HepG2 (cell line): ENCODE measurements around the gene PALM. TPM values are rescaled to one million over a fixed set of nuclear protein-coding genes. Genes with fewer than 3 reads are reported as not detected.

ENCODE experiments used
- CHD4 ChIP-seq: fragments of 200-600 bp; sonication (generic); IDR thresholded peaks from 2 replicates; pipeline ENCODE4 v1.7.0; 2017; ENCODE audit warnings: mild to moderate bottlenecking, low read length, borderline replicate concordance
- CREB3 ChIP-seq: sonication (generic); formaldehyde crosslinking; IDR thresholded peaks from 2 replicates; pipeline ENCODE4 v1.5.0; 2020; ENCODE audit warnings: missing genetic modification reagents
- FOXO4 ChIP-seq: sonication (generic); formaldehyde crosslinking; conservative IDR thresholded peaks from 2 replicates; pipeline ENCODE4 v1.8.1; 2023; ENCODE audit warnings: missing genetic modification reagents
- MED1 ChIP-seq: sonication (generic); formaldehyde crosslinking; IDR thresholded peaks from 2 replicates; pipeline ENCODE4 v1.4.0; 2020; ENCODE audit warnings: missing genetic modification reagents
- RBAK ChIP-seq: sonication (generic); formaldehyde crosslinking; IDR thresholded peaks from 2 replicates; pipeline ENCODE4 v1.5.1; 2020; ENCODE audit warnings: mild to moderate bottlenecking, missing genetic modification reagents
- TEAD3 ChIP-seq: optimal IDR thresholded peaks from 2 replicates; pipeline ENCODE3; 2016; ENCODE audit warnings: borderline replicate concordance
- THAP11 ChIP-seq: IDR thresholded peaks from 2 replicates; pipeline ENCODE4 v1.6.1; 2016; ENCODE audit warnings: missing biosample characterization, missing genetic modification reagents
- THAP7 ChIP-seq: sonication (generic); formaldehyde crosslinking; IDR thresholded peaks from 2 replicates; pipeline ENCODE4 v1.8.1; 2023; ENCODE audit warnings: mild to moderate bottlenecking, missing genetic modification reagents
- TOE1 ChIP-seq: sonication (generic); formaldehyde crosslinking; IDR thresholded peaks from 2 replicates; pipeline ENCODE4 v1.4.0; 2020; ENCODE audit warnings: mild to moderate bottlenecking, missing genetic modification reagents
- ZNF142 ChIP-seq: sonication (generic); formaldehyde crosslinking; IDR thresholded peaks from 2 replicates; pipeline ENCODE4 v1.4.0; 2020; ENCODE audit warnings: missing genetic modification reagents
- ZNF367 ChIP-seq: sonication (generic); formaldehyde crosslinking; IDR thresholded peaks from 2 replicates; pipeline ENCODE4 v1.4.0; 2020; ENCODE audit warnings: missing genetic modification reagents, borderline replicate concordance
- ZNF512 ChIP-seq: sonication (generic); formaldehyde crosslinking; IDR thresholded peaks from 2 replicates; pipeline ENCODE4 v1.4.0; 2020; ENCODE audit warnings: mild to moderate bottlenecking, missing genetic modification reagents
- ZNF652 ChIP-seq: IDR thresholded peaks from 2 replicates; pipeline ENCODE4 v1.6.1; 2016; ENCODE audit warnings: low read depth, borderline replicate concordance
- polyA plus RNA-seq, 8 experiments: library from polyadenylated mRNA; depleted of rRNA in 3 of 8; stranded (reverse) in 7 of 8; unstranded in 1 of 8; fragments of >200 nt; fragmentation: Illumina TruSeq in 4 of 8; extraction: Trizol in 4 of 8; gene quantifications; 2 replicates each; pipeline versions ENCODE4 v1.2.1 to v1.2.3, GENCODE V29; 2011 to 2016; ENCODE audit warnings: low read depth in 4 of 8, missing spikeins in 1 of 8, mixed read lengths in 1 of 8; ENCODE audit not compliant: insufficient read depth in 1 of 8
- total RNA-seq, 5 experiments: library from RNA; depleted of rRNA; stranded (reverse); fragments of >200 nt; fragmentation: Illumina TruSeq; extraction: Trizol; gene quantifications; 2 replicates each; pipeline ENCODE4 v1.2.3, GENCODE V29; 2016; ENCODE audit warnings: low read depth in 1 of 5

The PALM gene
- total and polyA plus RNA-seq, 2 of the 13 experiments (the other 11 are each of a cell fraction or from before 2014, with no cell fraction given): 4.0 to 9.7 TPM

- TF ChIP-seq FOXO4 (CRISPR knock-in tag): 0 out of 2 replicates have a peak, but pooled peaks have one; percentile 47
- no peak for TF ChIP-seq ZNF512 (CRISPR knock-in tag)
- TF ChIP-seq CHD4: no peak
- no peak for TF ChIP-seq CREB3 (CRISPR knock-in tag)
- no peak for TF ChIP-seq ZNF652 (CRISPR knock-in tag)
- TF ChIP-seq ZNF367: no peak
- no peak for TF ChIP-seq ZNF142
- TF ChIP-seq RBAK (CRISPR knock-in tag): no peak
- TF ChIP-seq TOE1 (CRISPR knock-in tag): no peak
- TF ChIP-seq MED1 (CRISPR knock-in tag): 0 out of 2 replicates have a peak, but pooled peaks have one; percentile 11
- no peak for TF ChIP-seq THAP7 (CRISPR knock-in tag)
- 0 out of 2 replicates have a peak, but pooled peaks have one; percentile 2 for TF ChIP-seq THAP11 (CRISPR knock-in tag)
- TF ChIP-seq TEAD3: peak; percentile 34
Measured at GRCh38 chr19:782878-783668, 74.3 kb downstream of the PALM start (continued).
